DND-41 (cell line): ENCODE data around the gene ADSS1.
A peak's percentile ranks its signal among the peaks of the same experiment; 100 is the strongest.

ENCODE experiments used
- ATAC-seq: fragments of 200-7000 bp; cut with Tn5 transposase; 3 replicates; pipeline ENCODE4 v1.9.1; 2021; ENCODE audit warnings: low read depth; ENCODE audit not compliant: insufficient read depth
- DNase-seq: peaks from one replicate; pipeline ENCODE4 v3.0.0-alpha.2; 2020
- H2AFZ ChIP-seq: 2 replicates; pipeline ENCODE4 v1.6.0; 2012; ENCODE audit warnings: low read depth, low read length
- H3K27ac ChIP-seq: 2 replicates; pipeline ENCODE4 v1.5.1; 2012; ENCODE audit warnings: low read length, inconsistent platforms
- H3K27me3 ChIP-seq: fragments of 200-600 bp; sonication (generic); 2 replicates; pipeline ENCODE4 v1.6.0; 2012; ENCODE audit warnings: low read length, mild to moderate bottlenecking, inconsistent platforms; ENCODE audit not compliant: insufficient read depth, poor library complexity
- H3K36me3 ChIP-seq: 2 replicates; pipeline ENCODE4 v1.5.1; 2012; ENCODE audit warnings: low read length, inconsistent platforms; ENCODE audit not compliant: insufficient read depth
- H3K4me1 ChIP-seq: 2 replicates; pipeline ENCODE4 v1.5.1; 2012; ENCODE audit warnings: mild to moderate bottlenecking, low read length; ENCODE audit not compliant: insufficient read depth
- H3K4me2 ChIP-seq: 2 replicates; pipeline ENCODE4 v1.6.0; 2012; ENCODE audit warnings: mild to moderate bottlenecking, moderate library complexity, low read length, inconsistent platforms; ENCODE audit not compliant: insufficient read depth
- H3K4me3 ChIP-seq, 2 experiments: fragments of 200-600 bp in 1 of 2; shearing (Covaris generic) in 1 of 2; 2 replicates each; pipeline ENCODE4 v1.5.1; 2012 to 2016; ENCODE audit warnings: inconsistent platforms in 2 of 2, low read length in 2 of 2, mild to moderate bottlenecking in 2 of 2, low read depth in 1 of 2, moderate library complexity in 1 of 2
- H3K79me2 ChIP-seq: 2 replicates; pipeline ENCODE4 v1.6.0; 2012; ENCODE audit warnings: low read length, inconsistent platforms; ENCODE audit not compliant: insufficient read depth
- H3K9ac ChIP-seq: 2 replicates; pipeline ENCODE4 v1.6.0; 2012; ENCODE audit warnings: low read depth, mild to moderate bottlenecking, inconsistent platforms, low read length, moderate library complexity
- H3K9me3 ChIP-seq: 2 replicates; pipeline ENCODE4 v1.5.1; 2012; ENCODE audit warnings: low read length, moderate library complexity, mild to moderate bottlenecking, inconsistent platforms; ENCODE audit not compliant: insufficient read depth, severe bottlenecking
- H4K20me1 ChIP-seq: 2 replicates; pipeline ENCODE4 v1.6.0; 2012; ENCODE audit warnings: low read length; ENCODE audit not compliant: insufficient read depth
- CTCF ChIP-seq: IDR thresholded peaks from 2 replicates; pipeline ENCODE4 v1.5.1; 2012; ENCODE audit warnings: borderline replicate concordance, low read length, moderate library complexity, mild to moderate bottlenecking; ENCODE audit not compliant: poor library complexity, severe bottlenecking; ENCODE audit errors: extremely low read depth
- EZH2 ChIP-seq: IDR thresholded peaks from 3 replicates; pipeline ENCODE4 v1.6.1; 2012; ENCODE audit warnings: borderline replicate concordance, low read depth, mild to moderate bottlenecking, moderate library complexity, low read length, inconsistent platforms; ENCODE audit not compliant: severe bottlenecking

The ADSS1 gene

GRCh38 chr14:104676694-104677511, 47.1 kb upstream of the ADSS1 start:
- peak overlapping the region in 1 of 2 experiments; percentile 57; a peak in 3 of 4 replicates for H3K4me3 ChIP-seq
- no peaks in the 10 kb centered on the region for H3K79me2 ChIP-seq
- peak overlapping the region; percentile 92 for H3K27ac ChIP-seq
- peaks cover 23% of the 10 kb centered on the region for H3K4me1 ChIP-seq
- peak overlapping the region; percentile 77 for H3K4me2 ChIP-seq
- no peak for ATAC-seq
- no peaks in the 10 kb centered on the region for H3K27me3 ChIP-seq
- H3K9me3 ChIP-seq: no peaks in the 10 kb centered on the region
- no peak for DNase-seq
- TF ChIP-seq EZH2 (no peak), CTCF (no peak)
- H4K20me1 ChIP-seq: no peaks in the 10 kb centered on the region
- peak overlapping the region; percentile 83 for H3K9ac ChIP-seq
- no peaks in the 10 kb centered on the region for H3K36me3 ChIP-seq
- H2AFZ ChIP-seq: peak overlapping the region; percentile 90

- no peaks in the 10 kb centered on the region for H3K36me3 ChIP-seq
- H4K20me1 ChIP-seq: no peaks in the 10 kb centered on the region
- H3K9me3 ChIP-seq: no peaks in the 10 kb centered on the region
- peak overlapping the region; percentile 33 to 57 for H3K4me3 ChIP-seq
- TF ChIP-seq CTCF (no peak), EZH2 (no peak)
- H3K9ac ChIP-seq: peak overlapping the region; percentile 83
- H3K4me2 ChIP-seq: peak overlapping the region; percentile 77
- peak overlapping the region; percentile 92 for H3K27ac ChIP-seq
- ATAC-seq (peak; percentile 85), DNase-seq (peak; percentile 90)
- H3K79me2 ChIP-seq: no peaks in the 10 kb centered on the region
- H3K4me1 ChIP-seq: peaks cover 23% of the 10 kb centered on the region
- no peaks in the 10 kb centered on the region for H3K27me3 ChIP-seq
- H2AFZ ChIP-seq: peak overlapping the region; percentile 90
Observed at GRCh38 chr14:104677512-104678332, 46.3 kb upstream of the ADSS1 start.

- peak overlapping the region; percentile 90 for H2AFZ ChIP-seq
- H3K4me3 ChIP-seq: peak overlapping the region; percentile 33 to 57
- ATAC-seq (peak; percentile 63), DNase-seq (peak; percentile 76)
- no peaks in the 10 kb centered on the region for H3K9me3 ChIP-seq
- H3K27ac ChIP-seq: peak overlapping the region; percentile 92
- H3K9ac ChIP-seq: peak overlapping the region; percentile 83
- no peaks in the 10 kb centered on the region for H4K20me1 ChIP-seq
- no peaks in the 10 kb centered on the region for H3K79me2 ChIP-seq
- no peaks in the 10 kb centered on the region for H3K36me3 ChIP-seq
- no peak for TF ChIP-seq CTCF
- no peak for TF ChIP-seq EZH2
- peak overlapping the region; percentile 77 for H3K4me2 ChIP-seq
- no peaks in the 10 kb centered on the region for H3K27me3 ChIP-seq
- peaks cover 23% of the 10 kb centered on the region for H3K4me1 ChIP-seq
Observed at GRCh38 chr14:104678346-104678745, 45.7 kb upstream of the ADSS1 start.
